ENCODE data around the gene DNAJC30.

DNA sequence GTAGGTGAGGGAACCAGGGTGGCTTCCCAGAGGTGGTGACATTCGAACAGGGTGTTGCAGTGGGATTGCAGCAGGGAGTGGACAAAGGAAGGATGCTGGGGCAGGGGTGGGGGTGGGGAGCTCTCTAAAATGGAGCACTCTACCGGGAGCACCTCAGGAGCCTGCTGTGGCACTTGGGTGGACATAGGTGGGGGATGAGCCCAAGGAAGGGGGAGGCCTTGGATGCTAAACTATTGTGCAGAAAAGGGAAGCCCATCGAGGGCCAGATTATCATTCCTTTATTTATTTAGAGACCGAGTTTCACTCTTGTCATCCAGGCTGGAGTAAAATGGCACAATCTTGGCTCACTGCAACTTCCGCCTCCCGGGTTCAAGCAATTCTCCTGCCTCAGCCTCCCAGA is 39.5 kb upstream of the DNAJC30 start:
- no peak for TF ChIP-seq YY1 (IDR thresholded peaks at IDR 0.05; ENCODE audit: insufficient read depth, insufficient read length)
- no peak for TF ChIP-seq SUZ12 (IDR thresholded peaks at IDR 0.05; ENCODE audit: extremely low read depth, insufficient read depth, insufficient read length)
- TF ChIP-seq ZNF274 (IDR thresholded peaks at IDR 0.05; ENCODE audit: low read depth, low read length): no peak

Data from NT2/D1 (cell line).